Umbilical cord (tissue), 2 donors: ENCODE data around the gene C3orf70. TPM values are rescaled to one million over a fixed set of nuclear protein-coding genes. Genes with fewer than 3 reads are reported as not detected.

ENCODE experiments used
- DNase-seq: peaks from one replicate; pipeline ENCODE4 v3.0.0-alpha.2; 2015; ENCODE audit warnings: low spot score
- total RNA-seq: library from RNA; depleted of rRNA; stranded (reverse); fragments of >200 nt; gene quantifications from one replicate; pipeline ENCODE4 v1.2.3, GENCODE V29; 2014; ENCODE audit warnings: low replicate concordance; ENCODE audit not compliant: insufficient read depth

C3orf70 gene
- total RNA-seq, 1 donor from 2014 or later = 38.5 TPM

GRCh38 chr3:185051801-185052200 is 101.1 kb downstream of the C3orf70 start:
- DNase-seq = no peak

DNA sequence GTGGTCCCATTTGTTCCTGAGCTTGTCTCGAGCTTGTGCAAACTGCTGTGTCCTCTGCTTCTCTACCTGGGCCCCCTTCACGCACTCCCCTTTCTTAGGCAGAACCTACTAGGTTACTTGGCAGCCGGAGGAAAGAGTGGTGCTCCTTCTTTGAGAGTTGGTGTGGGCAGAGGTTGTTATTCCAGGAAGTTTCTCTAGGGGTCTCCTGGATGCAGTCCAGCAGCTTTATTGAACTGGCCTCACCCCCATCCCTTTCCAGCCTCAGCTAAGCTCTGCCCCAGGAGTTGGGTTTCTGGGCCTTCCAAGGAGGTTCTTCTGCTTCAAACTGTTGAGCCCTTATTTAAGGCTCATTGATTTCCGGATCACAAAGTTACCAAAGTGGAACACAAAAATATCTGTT is 103.2 kb downstream of the C3orf70 start:
- DNase-seq = no peak

GRCh38 chr3:185046603-185047002 is 106.3 kb downstream of the C3orf70 start:
- no peak for DNase-seq

- no peak for DNase-seq
These were observed 106.7 kb downstream of the C3orf70 start for GRCh38 chr3:185046164-185046515.

DNA sequence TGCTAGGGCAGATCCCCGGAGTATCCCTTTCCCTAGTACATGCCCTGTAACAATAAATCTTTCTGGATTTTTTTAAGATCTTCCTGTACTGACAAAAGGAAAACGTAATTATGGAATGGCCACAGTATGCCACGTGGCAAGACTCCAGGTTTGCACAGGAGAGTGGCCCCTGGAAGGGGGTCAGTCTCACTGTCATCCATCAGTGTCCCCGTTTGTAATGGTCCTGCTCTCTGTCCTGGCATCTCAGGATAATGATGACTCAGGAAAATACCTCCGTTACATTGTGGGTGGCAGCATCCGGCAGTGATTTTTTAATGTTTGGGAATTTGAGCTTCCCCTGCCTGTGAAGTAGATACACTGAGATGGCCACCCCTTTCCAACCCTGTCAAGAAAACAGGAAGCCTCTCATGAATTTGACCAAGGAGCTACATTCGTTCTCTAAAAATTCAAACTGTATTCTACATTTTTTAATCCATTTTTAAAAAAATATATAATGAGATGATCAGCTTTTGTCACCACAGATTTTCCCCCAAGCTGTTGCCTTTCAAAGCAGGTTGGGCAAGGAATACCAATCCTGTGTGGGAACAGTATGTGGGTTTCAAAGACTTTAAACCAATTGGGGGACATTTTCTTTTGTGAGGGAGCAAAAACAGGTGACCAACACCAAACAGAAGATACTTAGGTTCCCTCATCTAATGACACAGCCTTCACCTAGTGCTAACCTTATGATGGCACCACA is 110.4 kb downstream of the C3orf70 start:
- no peak for DNase-seq

DNA sequence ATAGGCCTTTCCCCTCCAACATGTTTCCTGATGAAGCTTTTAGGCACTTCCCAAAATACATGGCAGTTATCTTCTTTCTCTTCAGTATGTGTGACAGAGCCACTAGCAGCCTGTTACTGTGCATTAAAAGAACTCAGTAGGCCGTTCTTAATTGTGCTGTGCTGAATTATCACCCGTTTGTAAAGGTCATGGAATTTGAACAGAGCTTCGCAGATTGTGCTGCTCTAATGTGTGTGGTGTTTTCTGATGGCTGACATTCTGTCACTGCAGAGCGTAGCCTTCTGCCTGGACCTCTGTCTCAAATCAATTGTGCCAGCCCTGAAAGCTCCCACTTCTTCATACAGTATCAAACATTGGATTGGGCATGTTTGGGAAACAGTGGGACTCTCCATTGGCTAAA is 111.3 kb downstream of the C3orf70 start:
- no peak for DNase-seq

GRCh38 chr3:185040425-185040824 is 112.4 kb downstream of the C3orf70 start:
- DNase-seq = no peak

GRCh38 chr3:185037801-185038200 is 115.1 kb downstream of the C3orf70 start:
- no peak for DNase-seq

DNA sequence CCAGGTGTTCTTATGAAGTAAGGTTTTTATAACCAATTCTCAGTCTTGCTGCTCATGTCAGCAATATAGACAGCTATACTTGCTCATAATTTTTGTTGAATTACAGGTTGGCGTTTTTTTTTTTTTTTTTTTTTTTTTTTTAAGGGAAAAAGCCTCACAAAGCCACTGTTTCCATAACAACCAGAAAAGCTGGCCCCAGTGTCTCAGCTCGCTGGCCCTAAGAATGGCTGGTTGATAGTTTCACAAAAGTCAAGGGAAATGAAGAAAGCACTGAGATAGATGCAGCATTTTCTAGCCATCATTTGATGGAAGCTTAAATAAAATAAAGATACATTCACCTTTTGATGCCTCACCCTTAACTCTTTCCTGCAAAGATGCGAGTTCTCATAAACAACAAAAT is 121.9 kb downstream of the C3orf70 start:
- DNase-seq = no peak

GRCh38 chr3:185030399-185030798 is 122.5 kb downstream of the C3orf70 start:
- no peak for DNase-seq

GRCh38 chr3:185029086-185029485 is 123.8 kb downstream of the C3orf70 start:
- no peak for DNase-seq

DNA sequence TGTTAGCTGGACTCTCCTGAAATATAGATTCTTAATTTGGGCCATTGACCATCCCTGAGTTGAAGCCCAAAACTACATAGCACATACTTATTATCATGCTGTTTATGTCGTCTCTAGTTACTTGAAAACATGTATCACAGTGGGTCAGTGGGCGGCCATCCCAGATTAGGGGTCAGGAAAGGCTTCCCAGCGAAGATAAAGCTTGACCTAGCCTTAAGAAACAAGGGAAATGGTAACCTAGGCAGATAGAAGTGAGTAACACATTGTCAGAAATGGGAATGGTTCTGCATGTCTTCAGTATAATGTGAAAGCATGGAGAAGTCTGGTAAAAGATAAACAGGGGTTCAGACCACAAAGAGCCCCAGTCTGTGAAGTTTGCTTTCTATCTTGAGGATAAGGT is 124.7 kb downstream of the C3orf70 start:
- DNase-seq = no peak

Other genes starting within 250 kb of the C3orf70 start
- 7.7 TPM for gene EHHADH, start 101.0 kb upstream of the C3orf70 start, total RNA-seq
- gene MAP3K13, start 210.1 kb upstream of the C3orf70 start, total RNA-seq = 28.4 TPM